Measurements from ENCODE around the gene PON3. TPM values are rescaled to one million over a fixed set of nuclear protein-coding genes. Genes with fewer than 3 reads are reported as not detected.

PON3 gene
- polyA plus RNA-seq, 1 donor = 3.8 TPM

Other genes starting within 250 kb of the PON3 start
- 0.47 TPM for gene PON1, start 71.8 kb downstream of the PON3 start, polyA plus RNA-seq (ENCODE audit: insufficient read length)
- 115 TPM for gene PON2, start 38.7 kb upstream of the PON3 start, polyA plus RNA-seq (ENCODE audit: insufficient read length)
- gene ASB4, start 89.6 kb upstream of the PON3 start, polyA plus RNA-seq (ENCODE audit: insufficient read length) = 32.5 TPM
- 12.9 TPM for gene PDK4, start 200.1 kb upstream of the PON3 start, polyA plus RNA-seq (ENCODE audit: insufficient read length)